Cardiac fibroblast (primary cell): ENCODE results near the gene NR3C1.

Experiments
- DNase-seq, 2 donors: peaks; one replicate each; pipeline versions ENCODE4 v3.0.0 to v3.0.0-alpha.2; 2010; ENCODE audit warnings: low read depth in 2 of 2
- H3K4me3 ChIP-seq, 2 donors: replicated peaks in 1 of 2; 1 replicate in 1 of 2; 2 replicates in 1 of 2; pipeline ENCODE4 v1.5.1; 2011; ENCODE audit warnings: low read depth in 2 of 2, low read length in 2 of 2, mild to moderate bottlenecking in 2 of 2, moderate library complexity in 1 of 2
- TF ChIP-seq, protein P1 (sequence below): IDR thresholded peaks from one replicate; pipeline ENCODE4 v1.5.1; 2011; ENCODE audit warnings: low read depth, mild to moderate bottlenecking, low read length, inconsistent platforms

Gene NR3C1

DNA sequence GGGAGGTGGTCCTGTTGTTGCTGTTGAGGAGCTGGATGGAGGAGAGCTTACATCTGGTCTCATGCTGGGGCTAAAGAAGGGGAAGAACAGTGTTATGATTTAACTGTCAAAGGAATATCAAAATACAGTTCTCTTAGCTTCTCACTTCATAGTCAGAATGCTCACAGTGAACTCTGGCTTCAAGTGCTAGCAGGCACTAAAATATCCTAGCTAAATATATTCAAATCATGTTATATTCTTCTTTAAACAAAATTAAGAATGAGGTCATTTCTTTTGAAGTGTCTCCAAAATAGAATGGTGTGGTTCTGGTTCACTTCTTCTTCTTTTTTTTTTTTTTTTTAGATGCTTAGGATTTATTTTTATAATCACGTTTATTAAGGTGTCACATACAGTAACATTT lies 89.4 kb downstream of the NR3C1 start:
- TF ChIP-seq, protein P1, sequence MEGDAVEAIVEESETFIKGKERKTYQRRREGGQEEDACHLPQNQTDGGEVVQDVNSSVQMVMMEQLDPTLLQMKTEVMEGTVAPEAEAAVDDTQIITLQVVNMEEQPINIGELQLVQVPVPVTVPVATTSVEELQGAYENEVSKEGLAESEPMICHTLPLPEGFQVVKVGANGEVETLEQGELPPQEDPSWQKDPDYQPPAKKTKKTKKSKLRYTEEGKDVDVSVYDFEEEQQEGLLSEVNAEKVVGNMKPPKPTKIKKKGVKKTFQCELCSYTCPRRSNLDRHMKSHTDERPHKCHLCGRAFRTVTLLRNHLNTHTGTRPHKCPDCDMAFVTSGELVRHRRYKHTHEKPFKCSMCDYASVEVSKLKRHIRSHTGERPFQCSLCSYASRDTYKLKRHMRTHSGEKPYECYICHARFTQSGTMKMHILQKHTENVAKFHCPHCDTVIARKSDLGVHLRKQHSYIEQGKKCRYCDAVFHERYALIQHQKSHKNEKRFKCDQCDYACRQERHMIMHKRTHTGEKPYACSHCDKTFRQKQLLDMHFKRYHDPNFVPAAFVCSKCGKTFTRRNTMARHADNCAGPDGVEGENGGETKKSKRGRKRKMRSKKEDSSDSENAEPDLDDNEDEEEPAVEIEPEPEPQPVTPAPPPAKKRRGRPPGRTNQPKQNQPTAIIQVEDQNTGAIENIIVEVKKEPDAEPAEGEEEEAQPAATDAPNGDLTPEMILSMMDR: no peak
- H3K4me3 ChIP-seq: no peak overlapping the region
- DNase-seq: no peak

DNA sequence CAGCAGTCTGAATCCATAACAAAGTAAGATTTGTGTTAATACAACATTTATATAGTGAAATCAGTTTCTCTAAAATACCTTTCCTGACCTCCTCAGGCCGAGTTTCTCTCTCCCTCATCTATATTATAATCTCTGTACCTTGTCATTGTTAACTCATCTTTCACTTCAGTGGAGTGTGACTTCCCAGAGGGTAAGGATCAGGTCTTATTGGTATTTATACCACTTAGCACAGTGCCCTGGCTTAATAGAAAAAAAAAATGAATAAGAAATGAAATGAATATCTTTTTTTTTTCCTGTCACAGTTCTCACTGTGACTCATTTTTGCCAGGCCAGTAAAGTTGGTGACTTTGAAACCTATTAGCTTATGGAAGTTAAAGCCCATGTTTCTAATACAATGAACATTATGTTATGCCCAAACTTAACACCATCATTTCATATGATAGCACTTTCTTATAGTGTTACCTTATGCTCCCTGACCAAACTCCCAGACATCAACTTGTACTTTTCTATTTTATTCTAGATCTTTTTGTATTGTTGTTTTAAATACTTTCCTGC lies 90.1 kb downstream of the NR3C1 start:
- H3K4me3 ChIP-seq: no peak overlapping the region
- TF ChIP-seq, protein P1: no peak
- DNase-seq: peak in 1 of 2 donors; percentile 37

DNA sequence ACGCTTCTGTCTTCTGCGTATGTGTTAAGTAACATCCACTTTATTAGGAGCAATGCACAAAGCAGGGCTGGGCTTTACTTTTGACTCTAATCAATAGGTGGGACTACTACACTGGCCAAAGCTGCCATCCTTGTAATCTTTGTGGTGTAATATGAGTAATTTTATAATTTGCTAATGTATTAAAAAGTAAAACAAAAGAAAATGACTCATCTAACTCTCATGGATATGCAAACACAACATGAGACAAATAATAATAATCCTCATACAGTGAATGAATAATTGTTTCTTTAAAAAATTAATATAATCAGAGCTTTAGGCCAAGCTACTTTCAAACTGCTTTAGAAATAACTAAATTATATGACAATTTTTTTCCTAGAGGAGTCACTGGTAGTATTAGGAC lies 90.7 kb downstream of the NR3C1 start:
- DNase-seq: no peak
- no peak overlapping the region for H3K4me3 ChIP-seq
- TF ChIP-seq, protein P1: no peak

DNA sequence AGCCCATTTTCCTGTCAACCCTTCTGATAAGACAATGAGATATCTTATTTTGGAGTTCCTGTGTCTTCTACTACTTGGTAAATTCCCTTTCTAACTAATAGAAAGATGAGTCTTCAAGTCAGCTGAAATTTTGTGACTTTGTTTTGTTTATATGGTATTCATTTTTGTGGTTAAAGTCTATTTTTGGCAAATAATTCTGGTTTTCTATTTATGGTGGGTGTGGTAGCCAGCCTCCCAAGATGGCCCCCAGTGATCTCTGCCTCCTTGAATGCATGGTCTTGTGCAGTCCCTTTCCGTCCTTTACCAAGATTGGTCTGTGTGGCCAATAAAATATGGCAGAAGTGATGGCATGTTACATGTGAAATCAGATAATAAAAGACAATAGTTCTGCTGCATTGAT lies 91.5 kb downstream of the NR3C1 start:
- peak in 1 of 2 donors; percentile 41 for DNase-seq
- H3K4me3 ChIP-seq: no peak overlapping the region
- TF ChIP-seq, protein P1: no peak

DNA sequence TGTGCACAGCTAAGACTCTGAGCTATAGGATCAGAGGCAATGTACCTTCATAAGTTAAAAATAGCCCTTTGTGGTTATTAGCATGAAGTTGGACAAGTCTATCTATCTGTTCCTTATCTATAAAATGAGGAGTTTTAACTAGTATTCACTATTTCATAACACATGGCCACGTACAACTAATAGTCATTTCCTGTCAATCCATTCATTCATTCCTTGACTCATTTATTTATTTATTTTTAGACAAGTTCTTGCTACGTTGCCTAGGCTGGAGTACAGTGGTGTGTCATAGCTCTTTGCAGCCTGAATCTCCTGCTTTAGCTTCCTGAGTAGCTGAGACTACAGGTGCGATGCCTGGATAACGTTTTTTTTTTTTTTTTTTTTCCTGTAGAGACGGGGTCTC lies 92.1 kb downstream of the NR3C1 start:
- TF ChIP-seq, protein P1: no peak
- no peak overlapping the region for H3K4me3 ChIP-seq
- DNase-seq: peak; percentile 53 to 92

DNA sequence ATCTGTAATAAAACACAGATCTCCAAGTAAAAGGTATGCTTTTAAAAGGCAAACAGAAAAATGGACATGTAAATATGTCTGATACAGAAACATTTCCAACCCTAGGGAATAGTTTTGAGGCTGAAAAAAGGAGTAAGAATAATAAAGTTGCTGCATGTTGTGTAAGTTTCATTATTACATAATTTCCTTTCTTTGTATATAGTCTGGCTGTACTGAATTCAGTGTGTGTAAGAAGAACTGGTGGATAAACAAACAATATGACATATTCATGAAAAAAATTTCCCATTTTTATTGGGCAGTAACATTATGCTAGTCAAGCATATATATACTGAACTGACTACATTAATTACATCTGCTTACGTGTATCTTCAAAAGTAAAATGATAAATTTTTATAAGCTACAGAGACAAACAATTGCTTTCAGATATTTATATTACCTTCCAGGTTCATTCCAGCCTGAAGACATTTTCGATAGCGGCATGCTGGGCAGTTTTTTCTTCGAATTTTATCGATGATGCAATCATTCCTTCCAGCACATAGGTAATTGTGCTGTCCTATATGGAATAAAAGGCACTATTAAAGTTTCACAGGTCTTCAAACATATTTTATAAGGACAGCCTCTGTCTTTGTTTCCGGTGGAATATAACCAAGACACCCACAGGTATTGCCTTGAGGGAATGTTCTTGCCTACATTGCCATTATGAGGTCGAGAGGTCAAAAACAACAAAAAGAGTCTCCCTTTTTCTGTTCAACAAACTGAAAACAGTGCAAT lies 93.6 kb downstream of the NR3C1 start:
- DNase-seq: peak; percentile 60 to 82
- H3K4me3 ChIP-seq: no peak overlapping the region
- TF ChIP-seq, protein P1: no peak
